Liver (tissue), 9 donors: ENCODE data around the gene PPFIBP2. TPM values are rescaled to one million over a fixed set of nuclear protein-coding genes. Genes with fewer than 3 reads are reported as not detected.
A peak's percentile ranks its signal among the peaks of the same experiment; 100 is the strongest.

Experiments
- DNase-seq: peaks from one replicate; pipeline ENCODE4 v3.0.0-alpha.2; 2017; ENCODE audit warnings: low spot score
- H3K27ac ChIP-seq, 2 donors: one replicate each; pipeline ENCODE4 v1.7.0; 2013; ENCODE audit warnings: inconsistent platforms in 2 of 2, low read length in 2 of 2, control low read depth in 1 of 2, low read depth in 1 of 2, mild to moderate bottlenecking in 1 of 2
- H3K27me3 ChIP-seq, 4 donors: one replicate each; pipeline versions ENCODE4 v1.6.1 to v1.7.0; 2013; ENCODE audit warnings: low read length in 3 of 4, inconsistent platforms in 1 of 4, mild to moderate bottlenecking in 1 of 4, moderate library complexity in 1 of 4; ENCODE audit not compliant: control insufficient read depth in 4 of 4, insufficient read depth in 4 of 4
- H3K36me3 ChIP-seq, 4 donors: one replicate each; pipeline versions ENCODE4 v1.6.1 to v1.7.0; 2013; ENCODE audit warnings: low read length in 3 of 4, mild to moderate bottlenecking in 3 of 4, low read depth in 1 of 4, moderate library complexity in 1 of 4; ENCODE audit not compliant: control insufficient read depth in 4 of 4, insufficient read depth in 3 of 4
- H3K4me1 ChIP-seq, 4 donors: one replicate each; pipeline versions ENCODE4 v1.6.1 to v1.7.0; 2013; ENCODE audit warnings: low read length in 3 of 4, mild to moderate bottlenecking in 3 of 4, moderate library complexity in 1 of 4; ENCODE audit not compliant: control insufficient read depth in 4 of 4, insufficient read depth in 4 of 4
- H3K4me3 ChIP-seq, 3 donors: one replicate each; pipeline versions ENCODE4 v1.6.1 to v1.7.0; 2013; ENCODE audit warnings: low read length in 3 of 3, control low read depth in 1 of 3, low read depth in 1 of 3, mild to moderate bottlenecking in 1 of 3
- H3K9ac ChIP-seq, 2 donors: one replicate each; pipeline ENCODE4 v1.7.0; 2013; ENCODE audit warnings: low read length in 2 of 2, mild to moderate bottlenecking in 2 of 2, moderate library complexity in 2 of 2, control low read depth in 1 of 2, low read depth in 1 of 2
- H3K9me3 ChIP-seq, 4 donors: one replicate each; pipeline versions ENCODE4 v1.6.1 to v1.7.0; 2013; ENCODE audit warnings: low read length in 3 of 4; ENCODE audit not compliant: control insufficient read depth in 4 of 4
- EGR1 ChIP-seq, 2 donors: IDR thresholded peaks; 2 replicates each; pipeline ENCODE4 v1.6.1; 2016 to 2018; ENCODE audit warnings: antibody characterized with exemption in 2 of 2, low read depth in 2 of 2
- FOXA2 ChIP-seq: IDR thresholded peaks from 2 replicates; pipeline ENCODE4 v1.6.1; 2016; ENCODE audit warnings: antibody characterized with exemption
- HNF4A ChIP-seq, 2 donors: conservative IDR thresholded peaks; 2 replicates each; pipeline ENCODE4 v1.6.1; 2016; ENCODE audit warnings: antibody characterized with exemption in 2 of 2, mild to moderate bottlenecking in 2 of 2
- JUND ChIP-seq, 2 donors: IDR thresholded peaks; 2 replicates each; pipeline ENCODE4 v1.6.1; 2016; ENCODE audit warnings: antibody characterized with exemption in 2 of 2
- NR2F2 ChIP-seq: IDR thresholded peaks from 2 replicates; pipeline ENCODE4 v1.6.1; 2016; ENCODE audit warnings: antibody characterized with exemption
- RAD21 ChIP-seq, 2 donors: IDR thresholded peaks; 2 replicates each; pipeline ENCODE4 v1.6.1; 2016; ENCODE audit warnings: antibody characterized with exemption in 2 of 2, mild to moderate bottlenecking in 2 of 2
- RXRA ChIP-seq, 2 donors: IDR thresholded peaks; 2 replicates each; pipeline ENCODE4 v1.6.1; 2017 to 2018; ENCODE audit warnings: antibody characterized with exemption in 2 of 2, mild to moderate bottlenecking in 1 of 2
- SP1 ChIP-seq: IDR thresholded peaks from 2 replicates; pipeline ENCODE4 v1.6.1; 2018; ENCODE audit warnings: antibody characterized with exemption, mild to moderate bottlenecking
- TAF1 ChIP-seq: conservative IDR thresholded peaks from 2 replicates; pipeline ENCODE4 v1.6.1; 2016; ENCODE audit warnings: antibody characterized with exemption, mild to moderate bottlenecking
- WGBS: extraction: QIAGEN DNeasy Blood & Tissue Kit; methylation state at CpG from one replicate; pipeline ENCODE4 v1.1.7; 2013; 5-methylcytosine and 5-hydroxymethylcytosine counted together
- polyA plus RNA-seq, 2 donors: library from polyadenylated mRNA; stranded (reverse) in 1 of 2; unstranded in 1 of 2; fragments of 200-250 nt in 1 of 2; fragments of >200 nt in 1 of 2; fragmentation: Nextera tagmentation in 1 of 2; extraction: Ambion mirVana in 1 of 2; gene quantifications; one replicate each; pipeline versions ENCODE4 v1.2.1 to v1.2.3, GENCODE V29; 2013 to 2015
- total RNA-seq, 2 donors: library from RNA; depleted of rRNA; stranded (reverse); fragments of >200 nt; gene quantifications; one replicate each; pipeline ENCODE4 v1.2.3, GENCODE V29; 2014
- TF ChIP-seq, protein P1 (sequence below): IDR thresholded peaks from 2 replicates; pipeline ENCODE4 v1.6.1; 2016; ENCODE audit warnings: antibody characterized with exemption
- TF ChIP-seq, protein P2 (sequence below): IDR thresholded peaks from 2 replicates; pipeline ENCODE4 v1.6.1; 2016; ENCODE audit warnings: antibody characterized with exemption
- TF ChIP-seq, protein P3 (sequence below): IDR thresholded peaks from 2 replicates; pipeline ENCODE4 v1.6.1; 2016; ENCODE audit warnings: antibody characterized with exemption, mild to moderate bottlenecking
- TF ChIP-seq, protein P4 (sequence below): fragments of 150-350 bp; IDR thresholded peaks from 2 replicates; pipeline ENCODE4 v1.5.1; 2017; ENCODE audit warnings: improper control_type of control experiment, low read depth, low read length; ENCODE audit not compliant: missing input control
- donor health status: healthy.
- donor health status: healthy.
- donor health status: healthy.
- donor health status: healthy.
- donor health status: healthy.

Gene PPFIBP2
- total and polyA plus RNA-seq, 4 donors = 19.6 to 80.0 (median 23.2) TPM

DNA sequence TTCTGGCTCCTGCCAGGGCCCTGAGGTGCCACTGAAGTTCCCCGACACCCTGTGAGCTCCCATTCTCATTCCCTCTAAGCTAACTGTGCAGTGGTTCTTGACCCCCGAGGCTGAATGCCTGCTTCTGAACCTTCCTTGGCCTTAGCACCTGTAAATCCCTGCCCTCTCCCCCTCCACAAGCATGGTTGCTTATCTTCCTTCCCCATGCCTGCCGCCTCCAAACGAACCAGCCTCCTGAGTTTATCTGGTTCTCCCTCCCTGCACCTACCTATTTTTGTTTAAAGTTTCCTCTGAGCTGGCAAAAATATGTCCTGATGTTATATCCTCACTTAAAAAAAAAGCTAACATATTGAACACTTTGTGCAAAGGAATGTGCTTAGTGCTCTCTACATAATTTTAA lies 33.9 kb downstream of the PPFIBP2 start:
- no peak overlapping the region for H3K9ac ChIP-seq
- no peak overlapping the region for H3K27ac ChIP-seq
- peaks cover 0 to 4% (median 0%) of the 10 kb centered on the region in 4 donors for H3K4me1 ChIP-seq
- no peak for DNase-seq
- H3K27me3 ChIP-seq = no peaks in the 10 kb centered on the region
- H3K9me3 ChIP-seq = no peaks in the 10 kb centered on the region
- H3K36me3 ChIP-seq = peaks cover 0 to 10% (median 5%) of the 10 kb centered on the region in 4 donors
- no peak overlapping the region for H3K4me3 ChIP-seq
- TF ChIP-seq HNF4A (conservative IDR thresholded peaks at IDR 0.05) (no peak), NR2F2 (no peak), RAD21 (IDR thresholded peaks at IDR 0.05) (no peak), TAF1 (no peak)
- TF ChIP-seq, protein P1, sequence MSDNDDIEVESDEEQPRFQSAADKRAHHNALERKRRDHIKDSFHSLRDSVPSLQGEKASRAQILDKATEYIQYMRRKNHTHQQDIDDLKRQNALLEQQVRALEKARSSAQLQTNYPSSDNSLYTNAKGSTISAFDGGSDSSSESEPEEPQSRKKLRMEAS = no peak
- WGBS = 80% methylated on average over 4 of the region's 4 CpGs

DNA sequence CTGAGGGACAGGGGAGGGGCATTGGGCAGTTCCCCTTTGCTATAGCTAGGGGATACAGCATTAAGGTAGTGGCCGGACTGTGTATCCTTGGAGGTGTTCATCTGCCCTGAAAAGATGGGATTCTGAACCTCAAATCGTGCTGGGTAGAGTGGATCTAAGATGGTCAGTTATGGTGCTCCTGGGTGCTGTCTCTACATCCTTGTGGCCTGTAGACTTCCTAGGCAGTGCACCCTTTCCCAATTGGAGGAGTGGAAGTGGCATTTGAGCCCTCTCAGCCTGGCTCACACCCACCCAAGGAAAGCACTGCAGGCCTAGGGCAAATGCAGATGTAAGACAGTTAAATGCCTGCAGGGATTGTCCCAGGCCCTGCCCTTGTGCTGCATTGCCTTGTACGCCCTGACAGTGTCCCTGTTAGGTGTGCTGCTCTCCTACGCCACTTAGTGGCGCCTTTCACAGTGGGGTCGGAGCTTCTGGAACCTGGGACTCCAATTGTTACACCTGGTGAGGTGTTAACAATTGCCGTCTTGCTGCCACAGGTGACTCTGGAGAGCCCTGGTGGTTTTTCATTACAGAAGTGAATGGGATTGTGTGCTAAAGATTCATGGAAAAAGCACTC lies 35.0 kb downstream of the PPFIBP2 start:
- no peaks in the 10 kb centered on the region for H3K27me3 ChIP-seq
- DNase-seq = no peak

DNA sequence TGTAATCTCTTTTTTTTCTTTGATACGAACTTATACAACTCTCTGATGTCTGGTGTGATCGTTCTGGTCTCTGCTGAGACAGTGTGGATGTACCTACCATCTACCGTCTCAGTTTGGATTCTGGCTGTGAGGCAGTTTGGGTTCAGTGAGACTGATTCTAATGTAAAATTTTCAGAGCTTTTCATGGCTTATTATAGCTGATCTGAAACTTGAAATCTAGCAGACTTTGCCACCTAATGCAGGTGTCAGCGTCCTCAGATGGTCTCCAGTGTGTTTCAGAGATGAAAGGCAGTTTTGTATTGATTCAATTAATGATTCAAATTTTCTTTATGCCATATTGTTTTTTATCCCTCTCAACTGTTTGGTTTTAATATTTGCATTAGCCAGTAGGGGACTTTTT lies 35.9 kb downstream of the PPFIBP2 start:
- TF ChIP-seq, protein P2, sequence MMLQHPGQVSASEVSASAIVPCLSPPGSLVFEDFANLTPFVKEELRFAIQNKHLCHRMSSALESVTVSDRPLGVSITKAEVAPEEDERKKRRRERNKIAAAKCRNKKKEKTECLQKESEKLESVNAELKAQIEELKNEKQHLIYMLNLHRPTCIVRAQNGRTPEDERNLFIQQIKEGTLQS = no peak
- TF ChIP-seq JUND (IDR thresholded peaks at IDR 0.05) = no peak
- TF ChIP-seq SP1 = no peak
- TF ChIP-seq EGR1 (IDR thresholded peaks at IDR 0.05; ENCODE audit: low read depth in 2 of 2) = no peak
- TF ChIP-seq FOXA2 = no peak
- TF ChIP-seq, protein P3, sequence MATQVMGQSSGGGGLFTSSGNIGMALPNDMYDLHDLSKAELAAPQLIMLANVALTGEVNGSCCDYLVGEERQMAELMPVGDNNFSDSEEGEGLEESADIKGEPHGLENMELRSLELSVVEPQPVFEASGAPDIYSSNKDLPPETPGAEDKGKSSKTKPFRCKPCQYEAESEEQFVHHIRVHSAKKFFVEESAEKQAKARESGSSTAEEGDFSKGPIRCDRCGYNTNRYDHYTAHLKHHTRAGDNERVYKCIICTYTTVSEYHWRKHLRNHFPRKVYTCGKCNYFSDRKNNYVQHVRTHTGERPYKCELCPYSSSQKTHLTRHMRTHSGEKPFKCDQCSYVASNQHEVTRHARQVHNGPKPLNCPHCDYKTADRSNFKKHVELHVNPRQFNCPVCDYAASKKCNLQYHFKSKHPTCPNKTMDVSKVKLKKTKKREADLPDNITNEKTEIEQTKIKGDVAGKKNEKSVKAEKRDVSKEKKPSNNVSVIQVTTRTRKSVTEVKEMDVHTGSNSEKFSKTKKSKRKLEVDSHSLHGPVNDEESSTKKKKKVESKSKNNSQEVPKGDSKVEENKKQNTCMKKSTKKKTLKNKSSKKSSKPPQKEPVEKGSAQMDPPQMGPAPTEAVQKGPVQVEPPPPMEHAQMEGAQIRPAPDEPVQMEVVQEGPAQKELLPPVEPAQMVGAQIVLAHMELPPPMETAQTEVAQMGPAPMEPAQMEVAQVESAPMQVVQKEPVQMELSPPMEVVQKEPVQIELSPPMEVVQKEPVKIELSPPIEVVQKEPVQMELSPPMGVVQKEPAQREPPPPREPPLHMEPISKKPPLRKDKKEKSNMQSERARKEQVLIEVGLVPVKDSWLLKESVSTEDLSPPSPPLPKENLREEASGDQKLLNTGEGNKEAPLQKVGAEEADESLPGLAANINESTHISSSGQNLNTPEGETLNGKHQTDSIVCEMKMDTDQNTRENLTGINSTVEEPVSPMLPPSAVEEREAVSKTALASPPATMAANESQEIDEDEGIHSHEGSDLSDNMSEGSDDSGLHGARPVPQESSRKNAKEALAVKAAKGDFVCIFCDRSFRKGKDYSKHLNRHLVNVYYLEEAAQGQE = no peak
- TF ChIP-seq RXRA (IDR thresholded peaks at IDR 0.05) = no peak
- Histone ChIP-seq H3K9ac (no peak overlapping the region), H3K27ac (no peak overlapping the region), H3K9me3 (no peaks in the 10 kb centered on the region), H3K36me3 (peaks cover 0 to 10% (median 5%) of the 10 kb centered on the region in 4 donors), H3K4me3 (no peak overlapping the region), H3K4me1 (peaks cover 0 to 10% (median 2%) of the 10 kb centered on the region in 4 donors), H3K27me3 (no peaks in the 10 kb centered on the region)
- DNase-seq = no peak
- WGBS = 78% methylated on average over 4 of the region's 4 CpGs

More for the DNA sequence above, 35.0 kb downstream of the PPFIBP2 start:
- H3K9ac ChIP-seq = no peak overlapping the region
- H3K9me3 ChIP-seq = no peaks in the 10 kb centered on the region
- peaks cover 0 to 10% (median 5%) of the 10 kb centered on the region in 4 donors for H3K36me3 ChIP-seq
- TF ChIP-seq, protein P4, sequence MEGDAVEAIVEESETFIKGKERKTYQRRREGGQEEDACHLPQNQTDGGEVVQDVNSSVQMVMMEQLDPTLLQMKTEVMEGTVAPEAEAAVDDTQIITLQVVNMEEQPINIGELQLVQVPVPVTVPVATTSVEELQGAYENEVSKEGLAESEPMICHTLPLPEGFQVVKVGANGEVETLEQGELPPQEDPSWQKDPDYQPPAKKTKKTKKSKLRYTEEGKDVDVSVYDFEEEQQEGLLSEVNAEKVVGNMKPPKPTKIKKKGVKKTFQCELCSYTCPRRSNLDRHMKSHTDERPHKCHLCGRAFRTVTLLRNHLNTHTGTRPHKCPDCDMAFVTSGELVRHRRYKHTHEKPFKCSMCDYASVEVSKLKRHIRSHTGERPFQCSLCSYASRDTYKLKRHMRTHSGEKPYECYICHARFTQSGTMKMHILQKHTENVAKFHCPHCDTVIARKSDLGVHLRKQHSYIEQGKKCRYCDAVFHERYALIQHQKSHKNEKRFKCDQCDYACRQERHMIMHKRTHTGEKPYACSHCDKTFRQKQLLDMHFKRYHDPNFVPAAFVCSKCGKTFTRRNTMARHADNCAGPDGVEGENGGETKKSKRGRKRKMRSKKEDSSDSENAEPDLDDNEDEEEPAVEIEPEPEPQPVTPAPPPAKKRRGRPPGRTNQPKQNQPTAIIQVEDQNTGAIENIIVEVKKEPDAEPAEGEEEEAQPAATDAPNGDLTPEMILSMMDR = peak; percentile 65
- TF ChIP-seq RAD21 (IDR thresholded peaks at IDR 0.05) = peak; percentile 82 to 89
- TF ChIP-seq EGR1 (IDR thresholded peaks at IDR 0.05; ENCODE audit: low read depth in 2 of 2) = no peak
- 63% methylated on average over 7 of the region's 7 CpGs for WGBS
- H3K27ac ChIP-seq = no peak overlapping the region
- no peak overlapping the region for H3K4me3 ChIP-seq
- peaks cover 0 to 4% (median under 1%) of the 10 kb centered on the region in 4 donors for H3K4me1 ChIP-seq
